NCI-H2171 (cell line): Measurements from ENCODE around the gene SLC24A3.

Experiments
- DNase-seq: peaks from one replicate; lab custom pipeline; 2025; lab: John Stamatoyannopoulos, UW

The SLC24A3 gene

DNA sequence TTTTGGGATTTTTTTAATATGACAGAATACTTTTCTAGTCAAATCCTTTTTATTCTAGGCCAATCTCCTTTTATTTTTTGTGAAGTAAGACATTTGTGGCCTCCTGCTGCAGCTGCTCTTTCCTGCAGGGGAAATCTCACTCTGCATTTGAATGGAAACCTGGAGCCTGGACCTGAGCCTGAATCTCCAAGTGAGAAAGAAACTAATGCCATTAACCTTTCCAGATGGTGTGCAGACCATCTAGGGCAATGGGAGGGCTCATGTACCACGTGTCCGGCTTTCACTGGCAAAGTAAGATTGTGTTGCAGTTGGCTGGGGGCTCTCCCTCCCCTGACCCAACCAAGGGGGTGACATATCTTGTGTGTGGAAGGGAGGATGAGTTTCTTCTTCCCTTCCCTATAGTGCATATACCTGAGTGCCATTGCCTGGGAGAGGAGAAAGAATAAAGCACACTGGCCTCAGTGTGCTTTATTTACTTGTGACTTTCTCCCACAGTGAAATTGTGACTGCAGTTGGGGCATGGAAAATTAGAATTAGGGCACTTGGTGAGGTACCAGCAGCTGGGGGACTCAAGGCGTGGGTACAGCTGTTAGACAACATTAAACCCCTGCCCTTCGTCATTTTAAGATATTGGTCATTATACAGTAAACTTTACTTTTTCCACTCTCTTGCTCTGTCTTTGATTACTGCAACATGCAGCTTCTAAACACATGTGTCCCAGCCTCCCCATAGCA is 385.8 kb downstream of the SLC24A3 start:
- no peak for DNase-seq

DNA sequence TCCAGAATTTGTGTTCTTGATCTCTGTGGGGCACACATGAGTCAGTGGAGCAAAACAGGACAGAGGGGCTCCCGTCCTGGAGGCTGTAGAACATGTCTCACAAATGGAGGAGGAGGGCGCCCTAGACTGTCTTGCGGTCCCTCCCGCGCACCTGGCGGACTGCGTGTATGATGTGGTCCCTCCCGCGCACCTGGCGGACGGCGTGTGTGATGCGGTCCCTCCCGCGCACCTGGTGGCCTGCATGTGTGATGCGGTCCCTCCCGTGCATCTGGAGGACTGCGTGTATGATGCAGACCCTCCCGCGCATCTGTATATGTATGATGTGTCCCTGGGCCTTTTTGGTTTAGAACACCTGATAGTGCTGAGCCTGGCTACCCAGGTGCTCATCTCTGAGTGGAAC is 386.8 kb downstream of the SLC24A3 start:
- DNase-seq, result no peak

GRCh38 chr20:19600042-19600441 is 387.6 kb downstream of the SLC24A3 start:
- DNase-seq, result no peak

GRCh38 chr20:19601126-19601810 is 388.8 kb downstream of the SLC24A3 start:
- DNase-seq, result no peak

- DNase-seq, result no peak
Measured at GRCh38 chr20:19602675-19603375, 390.4 kb downstream of the SLC24A3 start.

DNA sequence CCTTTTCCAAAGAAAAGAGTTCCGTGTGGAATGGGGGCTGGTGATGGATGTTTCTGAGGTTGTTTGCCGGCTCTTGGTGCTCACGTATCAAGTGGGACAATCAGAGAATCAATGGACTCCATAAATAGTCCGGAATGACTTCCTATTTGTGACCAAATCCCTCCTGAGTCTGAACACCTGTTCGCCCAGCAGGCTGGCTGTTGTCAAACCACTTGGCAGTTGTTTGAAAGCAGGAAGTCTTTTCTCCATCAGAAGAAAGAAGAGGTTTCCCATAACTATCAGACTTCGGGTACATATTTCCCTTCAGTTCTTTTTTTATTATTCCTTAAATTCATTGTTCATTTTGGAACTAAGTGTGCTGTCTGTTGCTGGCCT is 390.9 kb downstream of the SLC24A3 start:
- DNase-seq, result no peak

DNA sequence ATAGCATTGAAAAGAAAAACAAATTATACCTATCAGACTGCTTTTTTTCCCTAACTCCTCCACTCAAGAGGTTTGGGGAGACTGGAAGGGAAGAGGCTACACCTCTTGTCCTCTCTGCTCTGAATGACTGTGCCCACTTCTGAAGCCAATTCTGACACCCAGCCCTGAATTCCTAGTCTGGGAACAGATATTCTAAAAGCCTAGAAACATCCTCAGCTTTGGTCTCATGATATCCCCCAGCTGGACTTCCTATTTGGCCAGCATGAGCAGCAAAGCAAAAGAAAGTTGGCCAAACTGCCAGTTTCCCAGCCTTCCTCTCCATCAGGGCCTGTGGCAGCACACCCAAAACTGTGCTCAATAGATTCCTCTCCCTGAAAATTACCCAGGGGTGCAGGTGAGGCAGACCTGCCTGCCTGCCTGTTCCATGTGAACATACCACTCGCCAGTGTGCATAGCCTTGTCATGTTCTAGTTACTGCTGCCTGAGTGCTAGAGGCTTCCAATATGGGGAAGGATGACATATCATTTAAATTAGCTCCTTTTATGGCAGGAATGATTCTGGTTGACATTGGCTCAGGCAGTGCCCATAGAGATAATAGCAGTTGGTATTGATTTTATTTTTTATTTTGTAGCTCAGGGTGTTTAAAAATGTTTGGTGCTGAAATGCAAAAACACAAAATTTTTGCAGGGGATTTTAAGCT is 393.5 kb downstream of the SLC24A3 start:
- no peak for DNase-seq

- no peak for DNase-seq
Measured at GRCh38 chr20:19609642-19610223, 397.3 kb downstream of the SLC24A3 start.

DNA sequence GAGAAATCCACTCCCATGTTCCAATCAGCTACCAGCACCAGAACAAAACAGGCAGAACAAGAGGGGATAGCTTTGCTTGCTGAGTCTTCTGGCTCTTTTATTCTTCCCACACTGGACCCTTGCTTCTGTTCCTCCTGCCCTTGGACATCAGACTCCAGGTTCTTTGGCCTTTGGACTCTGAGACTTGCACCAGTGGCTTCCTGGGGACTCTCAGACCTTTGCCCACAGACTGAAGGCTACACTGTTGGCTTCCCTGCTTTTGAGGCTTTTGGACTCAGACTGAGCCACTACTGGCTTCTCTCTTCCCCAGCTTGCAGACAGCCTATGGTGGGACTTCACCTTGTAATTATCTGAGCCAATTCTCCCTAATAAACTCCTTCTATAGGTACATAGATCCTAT is 403.2 kb downstream of the SLC24A3 start:
- DNase-seq, result no peak

GRCh38 chr20:19616081-19616480 is 403.6 kb downstream of the SLC24A3 start:
- DNase-seq, result no peak

DNA sequence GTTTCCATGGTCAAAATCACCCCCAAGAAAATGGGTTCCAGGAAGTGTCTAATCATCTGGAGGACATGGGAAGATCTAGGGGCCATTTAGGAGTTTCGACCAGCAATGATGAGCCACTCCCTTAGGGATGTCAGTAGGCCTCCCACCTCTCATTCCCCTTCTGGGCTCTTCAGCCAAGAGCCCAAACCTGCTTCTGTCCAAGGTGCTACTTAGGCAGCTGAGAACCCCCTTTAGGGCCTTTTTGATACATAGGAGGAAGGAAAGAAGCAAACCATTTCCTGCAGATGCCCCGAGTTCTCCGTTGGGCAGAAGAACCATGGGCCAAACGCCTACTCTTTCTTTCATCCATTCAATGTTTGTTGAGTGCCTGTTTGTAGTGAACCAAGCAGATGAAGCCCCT is 404.2 kb downstream of the SLC24A3 start:
- no peak for DNase-seq

DNA sequence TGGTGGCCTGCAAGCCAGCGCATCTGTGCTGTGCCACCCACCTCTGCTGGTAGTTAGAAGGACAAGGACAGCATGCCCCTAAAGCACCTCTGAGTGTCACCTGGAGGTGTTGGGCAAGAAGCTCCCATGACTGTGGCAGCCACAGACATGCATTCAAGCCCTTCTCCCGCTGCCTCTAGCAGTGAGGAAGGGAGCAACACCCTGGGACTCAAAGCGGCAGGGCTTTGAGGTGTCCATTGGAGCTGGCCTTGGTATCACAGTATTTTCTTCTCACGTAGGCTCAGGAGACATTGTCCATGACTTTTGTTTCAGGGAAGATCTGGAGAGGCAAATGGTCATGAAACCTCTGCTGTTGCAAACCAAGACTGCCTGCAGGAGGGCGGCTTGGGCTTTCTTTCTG is 404.8 kb downstream of the SLC24A3 start:
- DNase-seq, result no peak

GRCh38 chr20:19618711-19619110 is 406.3 kb downstream of the SLC24A3 start:
- no peak for DNase-seq

DNA sequence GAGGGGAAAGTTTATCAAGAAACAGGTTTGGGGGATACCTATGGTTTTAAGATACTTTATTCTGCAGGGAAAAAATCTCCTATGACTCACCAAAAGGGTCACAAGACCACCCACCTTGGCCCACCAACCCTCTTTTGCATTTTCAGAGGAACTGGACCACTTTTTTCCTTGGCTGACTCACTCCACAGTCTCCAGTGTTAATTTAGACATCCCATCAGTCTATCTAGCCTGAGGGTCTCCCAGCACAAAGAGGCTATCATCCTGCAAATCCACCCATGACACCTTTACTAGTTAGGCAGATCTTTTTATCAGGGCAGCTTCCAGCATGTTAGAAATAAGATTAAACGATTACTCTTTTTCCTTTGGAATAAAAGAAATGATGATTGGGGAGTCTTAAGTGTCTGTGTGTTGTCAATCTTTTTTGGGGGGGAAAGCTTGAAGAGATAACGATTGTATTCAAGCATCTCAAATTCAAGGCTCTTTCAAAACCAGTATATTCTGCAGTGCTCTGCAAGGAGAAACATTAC is 407.5 kb downstream of the SLC24A3 start:
- no peak for DNase-seq

DNA sequence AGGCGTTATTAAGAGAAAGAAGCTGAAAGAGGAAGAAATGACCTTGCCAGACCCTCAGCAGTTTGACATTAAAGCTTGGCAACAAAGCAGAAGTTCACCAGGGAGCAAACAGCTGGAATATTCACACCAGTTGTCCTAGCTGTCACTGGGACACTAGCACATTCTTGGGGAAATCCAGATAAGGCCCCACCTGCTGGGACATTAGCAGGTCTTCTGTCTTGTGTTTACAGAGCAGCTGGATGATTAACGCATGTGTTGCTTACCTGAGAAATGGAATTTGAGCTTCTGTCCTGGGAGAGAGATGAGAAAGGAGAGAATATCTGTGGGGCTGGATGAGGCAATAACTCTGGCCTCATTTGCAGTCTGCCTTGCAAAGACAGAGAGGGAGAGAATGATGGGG is 408.0 kb downstream of the SLC24A3 start:
- DNase-seq, result peak; percentile 22

GRCh38 chr20:19621072-19621471 is 408.6 kb downstream of the SLC24A3 start:
- DNase-seq, result no peak

- DNase-seq, result no peak
Measured at GRCh38 chr20:19624221-19624965, 412.0 kb downstream of the SLC24A3 start.

GRCh38 chr20:19625426-19625825 is 413.0 kb downstream of the SLC24A3 start:
- DNase-seq, result no peak

- no peak for DNase-seq
Measured at GRCh38 chr20:19626896-19627295, 414.5 kb downstream of the SLC24A3 start.

DNA sequence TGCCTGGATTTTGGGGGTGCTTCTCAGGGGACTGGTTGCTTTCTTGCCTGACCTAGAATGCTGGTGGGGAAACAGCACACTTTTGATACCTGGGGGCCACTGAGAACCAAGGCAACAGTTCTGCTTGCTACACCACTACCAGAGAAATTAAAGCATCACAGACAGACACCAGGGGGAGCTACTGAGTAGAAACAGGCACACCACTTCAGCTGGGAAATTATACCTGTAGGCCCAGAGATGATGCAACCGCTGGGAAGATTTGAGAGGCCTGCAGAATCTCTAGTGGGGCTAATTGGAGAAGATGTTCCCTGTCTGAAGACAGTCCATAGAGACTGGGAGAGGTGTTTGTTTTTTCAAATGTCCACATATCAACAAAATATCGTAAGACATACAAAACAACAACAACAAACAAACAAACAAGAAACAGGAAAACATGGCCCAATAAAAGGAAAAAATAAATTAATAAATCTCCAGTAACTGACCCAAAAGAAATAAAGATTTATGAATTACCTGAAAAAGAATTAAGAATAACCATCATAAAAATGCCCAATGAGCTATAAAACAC is 416.2 kb downstream of the SLC24A3 start:
- peak; percentile 76 for DNase-seq

DNA sequence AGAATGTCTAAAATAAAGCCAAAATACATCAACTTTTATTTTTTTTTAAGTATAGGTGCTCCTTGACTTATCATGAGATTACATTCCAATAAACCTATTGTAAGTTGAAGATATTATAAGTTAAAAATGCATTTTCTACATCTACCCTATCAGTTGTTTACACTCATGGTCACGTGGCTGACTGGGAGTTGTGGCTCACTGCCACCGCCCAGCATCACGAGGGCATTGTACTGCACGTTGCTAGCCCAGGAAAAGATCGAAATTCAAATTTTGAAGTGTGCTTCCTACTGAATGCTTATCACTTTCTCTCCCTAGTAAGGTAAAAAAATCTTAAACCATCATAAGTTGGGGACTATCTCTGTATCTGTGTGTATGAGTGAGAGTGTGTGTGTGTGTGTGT is 419.0 kb downstream of the SLC24A3 start:
- DNase-seq, result no peak
